ENCODE results near the gene FAM151A. TPM values are rescaled to one million over a fixed set of nuclear protein-coding genes. Genes with fewer than 3 reads are reported as not detected.

Gene FAM151A
- total RNA-seq, 2 donors from 2014 or later, result 0.66 to 2.8 TPM

GRCh38 chr1:54593571-54594160, 29.7 kb downstream of the FAM151A start:
- no peak for DNase-seq
- Histone ChIP-seq H3K4me1 (no peaks in the 10 kb centered on the region), H3K27me3 (no peaks in the 10 kb centered on the region), H3K9me3 (no peaks in the 10 kb centered on the region), H3K27ac (no peak overlapping the region), H3K36me3 (no peaks in the 10 kb centered on the region), H3K9ac (ENCODE audit: low read depth in 2 of 2, low read length in 2 of 2) (no peak overlapping the region), H3K4me3 (no peak overlapping the region)
- no peak for TF ChIP-seq CTCF (IDR thresholded peaks at IDR 0.05)
- intact Hi-C loops (cut with DNase I), result no loop called here

GRCh38 chr1:54591127-54591756, 32.1 kb downstream of the FAM151A start:
- no peak overlapping the region for H3K4me3 ChIP-seq
- no peak overlapping the region for H3K27ac ChIP-seq
- DNase-seq, result no peak
- H3K27me3 ChIP-seq, result no peaks in the 10 kb centered on the region
- H3K9me3 ChIP-seq, result no peaks in the 10 kb centered on the region
- H3K9ac ChIP-seq (ENCODE audit: low read depth in 2 of 2, low read length in 2 of 2), result no peak overlapping the region
- intact Hi-C loops (cut with DNase I), result no loop called here
- no peak for TF ChIP-seq CTCF (IDR thresholded peaks at IDR 0.05)
- H3K4me1 ChIP-seq, result no peaks in the 10 kb centered on the region
- H3K36me3 ChIP-seq, result no peaks in the 10 kb centered on the region

- DNase-seq, result no peak
- no peaks in the 10 kb centered on the region for H3K9me3 ChIP-seq
- no peak overlapping the region for H3K9ac ChIP-seq (ENCODE audit: low read depth in 2 of 2, low read length in 2 of 2)
- no peak overlapping the region for H3K4me3 ChIP-seq
- no peaks in the 10 kb centered on the region for H3K36me3 ChIP-seq
- intact Hi-C loops (cut with DNase I), result no loop called here
- H3K27ac ChIP-seq, result no peak overlapping the region
- H3K4me1 ChIP-seq, result no peaks in the 10 kb centered on the region
- no peaks in the 10 kb centered on the region for H3K27me3 ChIP-seq
- no peak for TF ChIP-seq CTCF (IDR thresholded peaks at IDR 0.05)
Measured at GRCh38 chr1:54588377-54588776, 34.9 kb downstream of the FAM151A start.

- no peak for TF ChIP-seq CTCF (IDR thresholded peaks at IDR 0.05)
- intact Hi-C loops (cut with DNase I), result no loop called here
Measured at GRCh38 chr1:54585181-54586066, 37.9 kb downstream of the FAM151A start.

GRCh38 chr1:54584575-54584974, 38.8 kb downstream of the FAM151A start:
- H3K36me3 ChIP-seq, result no peaks in the 10 kb centered on the region
- DNase-seq, result no peak
- H3K9ac ChIP-seq (ENCODE audit: low read depth in 2 of 2, low read length in 2 of 2), result no peak overlapping the region
- intact Hi-C loops (cut with DNase I), result no loop called here
- H3K9me3 ChIP-seq, result no peaks in the 10 kb centered on the region
- peaks cover 3% of the 10 kb centered on the region for H3K4me1 ChIP-seq
- no peak for TF ChIP-seq CTCF (IDR thresholded peaks at IDR 0.05)
- H3K27me3 ChIP-seq, result no peaks in the 10 kb centered on the region
- H3K4me3 ChIP-seq, result no peak overlapping the region
- H3K27ac ChIP-seq, result no peak overlapping the region

More at GRCh38 chr1:54585181-54586066, 37.9 kb downstream of the FAM151A start:
- H3K27ac ChIP-seq, result no peak overlapping the region
- H3K4me1 ChIP-seq, result peaks cover 3% of the 10 kb centered on the region
- no peaks in the 10 kb centered on the region for H3K9me3 ChIP-seq
- H3K4me3 ChIP-seq, result no peak overlapping the region
- no peak for DNase-seq
- H3K9ac ChIP-seq (ENCODE audit: low read depth in 2 of 2, low read length in 2 of 2), result no peak overlapping the region
- no peaks in the 10 kb centered on the region for H3K27me3 ChIP-seq
- H3K36me3 ChIP-seq, result no peaks in the 10 kb centered on the region

All from colonic mucosa (tissue), 4 donors.